HG03460 (cell line): ENCODE results near the gene SMPX.

Experiments
- ATAC-seq: cut with Tn5 transposase; IDR thresholded peaks from one replicate; pipeline ENCODE4 v1.9.1; 2021; ENCODE audit not compliant: unreplicated experiment

SMPX gene

GRCh38 chrX:21744721-21745120 lies 13.2 kb downstream of the SMPX start:
- ATAC-seq = no peak

DNA sequence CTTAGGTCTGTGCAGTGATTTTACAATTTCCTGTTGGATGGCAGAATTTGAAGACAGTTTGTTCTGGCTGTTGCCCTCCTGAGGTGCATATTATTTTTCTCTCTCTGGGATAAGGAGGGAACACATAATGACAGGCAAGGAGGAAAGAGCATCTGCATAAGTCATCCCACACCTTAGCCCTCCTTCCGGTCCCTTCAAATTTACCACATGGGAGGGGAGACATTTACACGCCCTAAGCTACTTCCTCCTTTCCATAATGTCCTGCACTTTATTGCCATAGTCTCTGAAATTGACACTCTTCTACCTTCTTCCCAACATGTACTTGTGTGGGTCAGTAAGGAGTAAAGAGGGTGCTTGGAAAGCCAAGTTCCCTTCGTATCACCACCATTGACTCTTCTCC lies 13.9 kb downstream of the SMPX start:
- ATAC-seq = no peak

DNA sequence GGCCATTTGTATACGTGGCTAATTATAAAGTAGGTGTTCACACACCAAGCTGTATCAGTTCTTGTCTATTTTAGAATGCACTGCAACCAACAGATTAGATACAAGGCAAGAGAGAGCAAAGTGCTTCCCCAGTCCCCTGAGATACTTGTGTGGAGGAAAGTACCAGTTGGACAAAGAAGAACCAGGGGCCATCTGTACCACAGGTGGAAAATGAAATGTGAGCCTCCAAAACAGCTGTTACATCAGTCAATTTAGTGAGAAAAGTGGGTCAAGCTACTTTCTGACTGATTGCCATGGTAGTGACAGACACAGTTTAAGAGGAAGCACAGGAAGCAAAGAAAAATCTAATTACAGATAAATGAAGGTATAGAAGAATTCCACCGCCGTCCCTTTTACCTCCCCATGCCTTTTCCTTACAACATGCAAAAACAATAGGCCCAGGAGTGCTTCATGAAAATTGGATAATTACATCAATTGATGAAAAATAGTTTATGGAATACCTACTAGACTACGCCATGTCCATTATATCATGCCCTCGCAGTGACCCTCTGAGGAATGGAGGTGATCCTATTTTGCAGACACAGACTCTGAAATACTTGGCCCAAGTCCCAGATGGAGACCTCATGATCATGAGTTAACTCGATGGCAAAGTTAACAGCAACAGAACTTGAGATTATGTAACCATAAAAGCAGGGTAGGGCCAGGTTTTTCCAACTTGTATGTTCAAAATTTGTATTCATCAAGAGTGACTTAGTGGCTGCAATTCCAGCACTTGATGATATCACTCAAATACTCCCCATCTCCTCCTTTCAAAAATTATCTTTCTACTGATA lies 15.8 kb downstream of the SMPX start:
- ATAC-seq = no peak

- no peak for ATAC-seq
These were observed 16.6 kb downstream of the SMPX start for GRCh38 chrX:21741364-21741763.

DNA sequence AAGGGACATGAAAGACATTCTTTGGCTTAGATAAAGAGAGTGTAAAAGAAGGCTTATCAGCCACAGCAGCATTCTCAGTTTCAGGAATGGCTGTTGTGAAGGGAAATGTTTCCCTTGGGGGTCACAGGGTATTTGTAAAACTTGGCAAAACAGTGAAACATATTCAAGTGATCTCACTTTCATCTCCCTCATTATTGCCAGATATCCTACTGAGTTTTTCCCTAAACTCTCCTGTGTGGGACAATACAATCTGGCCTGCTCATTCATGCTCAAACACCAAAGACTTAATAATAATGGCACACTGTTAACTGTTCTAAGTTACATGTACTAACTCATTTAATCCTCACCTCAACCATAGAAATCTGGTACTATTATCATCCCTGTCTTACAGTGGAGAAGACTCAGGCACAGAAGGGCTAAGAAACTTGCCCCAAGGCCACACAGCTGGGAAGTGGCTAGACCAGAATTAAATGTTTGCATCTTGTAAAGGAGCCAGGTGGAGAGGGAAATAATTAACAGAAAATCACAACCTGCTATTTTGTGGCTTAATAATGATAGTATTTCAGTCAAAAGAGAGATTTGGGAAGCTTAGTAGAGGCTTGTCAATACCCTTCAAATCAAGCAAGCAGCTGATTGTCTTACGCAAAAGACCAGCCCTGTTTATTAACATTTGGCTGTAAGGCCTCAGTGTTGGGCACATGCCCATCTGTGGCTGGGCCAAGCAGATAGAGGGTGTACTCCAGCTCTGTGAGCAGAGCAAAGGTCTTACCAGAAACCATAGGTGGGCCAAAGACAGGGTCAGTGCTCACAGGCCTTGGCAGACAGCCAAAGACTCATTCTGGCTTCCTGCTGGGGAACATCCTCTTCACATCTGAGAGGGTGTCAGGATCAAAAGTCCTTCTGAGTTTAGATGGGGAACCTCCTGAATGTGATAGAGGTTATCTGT lies 17.3 kb downstream of the SMPX start:
- ATAC-seq = no peak

GRCh38 chrX:21738950-21739287 lies 19.0 kb downstream of the SMPX start:
- ATAC-seq = no peak

DNA sequence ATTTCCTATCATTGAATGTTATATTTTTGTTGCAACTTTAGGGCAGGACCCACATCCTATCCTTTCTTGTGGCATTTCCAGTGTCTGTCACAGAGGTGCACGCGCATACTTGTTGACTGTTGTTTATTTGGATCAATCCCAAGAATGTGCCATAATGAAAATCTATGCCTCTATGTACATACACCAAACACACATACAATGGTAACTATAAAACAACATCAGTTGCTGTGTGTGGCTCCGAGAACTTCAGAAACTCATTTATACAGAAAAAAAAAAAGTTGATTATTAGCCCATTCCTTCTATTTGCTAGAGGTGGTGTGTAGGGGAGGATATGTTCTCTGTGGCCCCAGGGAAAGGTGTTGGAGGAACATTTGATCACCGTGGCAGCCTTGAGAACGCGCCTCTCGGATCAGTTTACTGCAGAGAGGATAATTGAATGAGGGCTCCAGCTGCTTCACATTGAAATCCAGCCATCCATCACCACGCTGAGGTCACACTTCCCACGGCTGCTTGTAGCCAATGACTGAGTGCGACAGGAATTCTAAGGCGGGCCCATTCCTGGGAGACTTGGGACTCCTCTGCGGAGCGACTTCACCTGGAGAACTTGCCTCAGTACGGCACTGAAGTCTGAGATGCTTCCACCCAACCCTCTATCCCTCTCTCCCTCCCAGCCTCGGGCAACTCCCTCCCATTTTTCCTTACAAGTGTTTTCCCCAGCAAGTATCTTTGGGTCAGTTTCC lies 19.5 kb downstream of the SMPX start:
- no peak for ATAC-seq

- ATAC-seq = no peak
These were observed 22.2 kb downstream of the SMPX start for GRCh38 chrX:21735768-21736127.

GRCh38 chrX:21735038-21735767 lies 22.7 kb downstream of the SMPX start:
- no peak for ATAC-seq

DNA sequence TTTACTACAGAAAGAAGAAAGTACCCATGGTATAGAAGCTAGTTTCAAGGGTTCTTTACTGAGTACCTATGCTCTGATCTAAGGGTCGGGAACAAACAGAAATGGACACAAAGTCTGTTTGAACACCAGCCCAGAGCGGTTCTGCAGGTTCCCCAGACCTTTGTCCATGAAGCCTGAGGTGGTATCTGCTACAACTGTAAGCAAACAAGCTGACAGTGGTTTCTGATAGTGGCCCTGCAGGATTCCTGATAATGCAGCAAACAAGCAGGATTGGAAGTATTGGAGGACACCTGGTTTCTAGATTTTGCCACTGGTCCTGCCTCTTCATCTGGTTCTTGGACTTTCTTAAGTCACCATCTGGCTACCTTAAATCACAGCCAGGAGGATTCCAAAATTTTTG lies 23.7 kb downstream of the SMPX start:
- ATAC-seq = no peak

GRCh38 chrX:21733705-21734104 lies 24.2 kb downstream of the SMPX start:
- no peak for ATAC-seq

DNA sequence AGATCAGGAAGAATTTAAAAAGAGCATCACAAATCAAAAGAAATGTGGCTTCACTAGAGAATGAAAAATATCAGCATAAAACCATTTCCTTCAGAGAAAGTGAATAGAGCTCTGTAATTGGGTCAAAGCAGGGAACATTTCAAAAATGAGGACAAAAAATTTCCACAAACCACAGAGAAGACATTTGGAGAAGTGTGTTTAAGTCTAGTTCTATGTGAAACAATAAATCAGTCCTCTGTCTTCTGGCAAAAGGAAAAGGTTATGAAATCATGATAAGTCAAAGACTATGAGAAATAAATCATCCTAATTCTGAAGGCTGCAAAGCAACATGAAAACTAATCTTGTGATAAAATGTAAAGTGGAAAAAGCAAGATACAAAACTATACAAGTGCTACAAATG lies 27.9 kb downstream of the SMPX start:
- ATAC-seq = no peak

DNA sequence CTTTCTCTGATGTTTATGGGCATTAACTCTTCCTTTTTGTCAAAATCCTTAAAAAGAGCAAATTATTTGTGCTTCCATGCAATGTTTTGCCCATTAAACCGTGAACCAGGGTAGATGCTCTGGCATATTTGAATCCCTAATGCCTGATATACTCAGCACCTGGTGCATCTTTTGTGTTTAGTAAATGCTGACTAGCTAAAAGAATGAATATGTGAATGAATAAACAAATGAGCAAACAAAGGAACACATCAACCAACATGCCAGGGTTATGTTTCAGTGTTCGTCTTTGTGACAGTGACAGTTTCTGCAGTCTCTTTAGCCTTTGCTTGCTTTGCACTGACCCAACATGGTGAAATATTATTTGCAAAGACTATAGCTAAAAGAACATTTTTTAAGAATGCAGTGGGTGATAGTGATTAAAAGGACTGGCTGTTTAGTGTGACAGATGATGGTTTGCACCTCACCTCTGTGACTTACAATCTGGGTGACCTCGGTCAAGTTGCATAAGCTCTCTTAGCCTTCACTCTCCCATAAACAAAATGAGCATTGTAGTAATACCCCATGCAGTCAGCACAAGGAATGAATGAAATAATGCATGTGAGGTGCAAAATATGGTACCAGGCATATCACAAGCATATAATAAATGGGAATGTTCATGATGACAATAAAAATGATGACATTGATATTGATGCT lies 29.5 kb downstream of the SMPX start:
- no peak for ATAC-seq

GRCh38 chrX:21725916-21726315 lies 32.0 kb downstream of the SMPX start:
- ATAC-seq = no peak

DNA sequence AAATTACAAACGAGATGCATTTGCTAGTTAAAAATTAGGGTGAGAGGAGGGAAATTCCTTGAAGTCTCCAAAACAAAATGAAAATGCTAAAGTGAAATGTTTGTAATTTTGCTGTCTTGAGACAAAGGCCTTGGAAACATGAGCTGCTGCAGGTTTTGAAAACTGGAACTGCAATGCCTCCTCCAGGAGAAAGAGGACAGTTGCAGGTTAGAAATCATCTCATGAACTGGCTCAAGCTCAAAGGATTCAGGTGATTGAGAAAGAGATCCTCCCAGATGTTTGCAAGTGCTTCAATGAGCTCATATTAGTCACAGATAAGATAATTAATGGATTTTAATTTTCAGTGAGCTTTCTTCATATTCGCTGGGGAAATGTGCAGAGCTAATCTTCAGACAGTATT lies 32.4 kb downstream of the SMPX start:
- ATAC-seq = no peak

DNA sequence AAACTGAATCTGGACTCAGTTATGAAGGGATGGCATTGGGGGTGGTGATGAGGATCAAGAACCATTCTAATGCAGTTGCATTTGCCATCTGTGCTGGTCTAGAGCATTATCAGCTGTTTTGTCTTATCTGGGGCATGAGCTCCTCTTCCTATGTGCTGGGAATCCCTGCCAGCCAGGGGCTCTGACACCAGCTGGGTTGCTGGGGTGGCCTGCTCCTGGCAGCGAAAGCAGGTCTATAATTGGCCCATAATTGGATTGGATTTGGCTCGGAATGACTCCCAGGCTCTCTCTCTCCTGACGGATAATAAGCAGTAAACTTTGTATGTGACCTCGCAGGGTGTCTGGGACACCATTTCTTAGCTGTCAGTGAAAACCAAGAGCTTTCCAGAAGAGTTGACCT lies 34.1 kb downstream of the SMPX start:
- no peak for ATAC-seq

GRCh38 chrX:21723084-21723483 lies 34.8 kb downstream of the SMPX start:
- ATAC-seq = no peak

DNA sequence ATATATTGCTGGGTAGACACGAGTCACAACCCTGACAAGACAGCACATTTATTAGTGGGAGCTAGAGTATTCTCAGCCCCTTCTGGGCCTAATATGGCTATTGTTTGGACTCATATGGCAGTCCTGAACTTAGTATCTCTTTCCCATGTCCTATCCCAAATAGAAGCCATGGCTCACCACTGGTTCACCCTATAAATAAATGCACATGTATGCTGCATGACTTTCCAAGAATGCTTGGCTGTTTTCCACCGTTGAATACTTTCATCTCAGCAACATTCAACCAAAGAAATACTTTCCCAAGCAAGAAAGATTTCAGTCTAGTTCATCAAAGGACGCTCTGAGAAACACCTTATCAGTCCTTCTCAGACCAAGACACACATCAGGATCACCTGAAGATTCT lies 36.7 kb downstream of the SMPX start:
- ATAC-seq = no peak

DNA sequence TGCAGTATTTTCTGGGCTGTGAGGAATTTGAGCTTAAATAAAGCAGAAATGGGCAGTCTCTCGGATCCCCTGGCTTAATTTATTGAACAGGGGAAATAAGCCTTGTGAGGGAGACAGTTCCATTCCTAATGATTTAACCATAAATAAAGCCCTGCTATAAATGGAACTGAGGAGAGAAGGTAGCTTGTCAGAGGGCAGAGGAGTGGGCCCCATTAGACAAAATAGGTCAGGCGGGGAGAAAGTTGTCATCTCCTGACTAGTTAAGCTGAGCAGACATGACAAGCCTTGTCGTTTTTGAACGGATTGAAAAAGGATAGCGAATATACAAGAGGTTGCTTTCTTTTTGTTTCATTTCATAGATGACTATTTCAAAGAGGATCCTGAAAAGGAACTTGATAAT lies 39.3 kb downstream of the SMPX start:
- ATAC-seq = no peak

DNA sequence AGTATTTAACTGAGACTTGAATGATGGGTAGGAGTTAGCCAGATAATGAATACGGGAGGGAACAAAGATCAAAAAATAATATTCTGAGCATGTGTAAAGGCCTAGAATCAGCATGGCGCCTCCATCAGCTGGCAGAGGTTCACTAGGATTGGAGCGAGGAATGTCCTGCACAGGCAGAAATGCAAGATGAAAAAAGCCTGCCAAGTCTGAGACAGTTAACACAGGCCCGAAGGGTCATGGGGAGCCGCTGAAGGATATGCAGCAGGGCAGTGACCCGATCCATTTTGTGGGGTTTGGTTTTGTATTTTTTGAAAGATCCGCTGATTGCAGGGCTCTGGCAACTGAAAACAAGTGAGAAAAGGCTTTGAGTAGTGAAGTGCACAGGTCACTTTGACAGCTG lies 40.1 kb downstream of the SMPX start:
- ATAC-seq = no peak
